Omental fat pad (tissue), 4 donors: ENCODE measurements around the gene KIF4B. TPM values are rescaled to one million over a fixed set of nuclear protein-coding genes. Genes with fewer than 3 reads are reported as not detected.
"Not testable (repeated sequence)": the region's sequence is repeated elsewhere in the genome, so short reads cannot be mapped to it uniquely, and the experiment has no call there.

ENCODE experiments used
- ATAC-seq: fragments of 150-250 bp; one replicate; pipeline ENCODE4 v1.9.1; 2016; ENCODE audit warnings: mild to moderate bottlenecking, moderate library complexity; ENCODE audit not compliant: low FRiP score
- DNase-seq: peaks from one replicate; pipeline ENCODE4 v3.0.0-alpha.2; 2019; ENCODE audit warnings: low spot score
- CTCF ChIP-seq, 3 donors: fragments of 450-650 bp; IDR thresholded peaks; one replicate each; pipeline ENCODE4 v1.5.1; 2016 to 2017; ENCODE audit warnings: antibody characterized with exemption in 3 of 3, mild to moderate bottlenecking in 3 of 3, moderate library complexity in 2 of 3
- total RNA-seq, 4 donors: library from RNA; depleted of rRNA; stranded (reverse); fragments of >200 nt; gene quantifications; one replicate each; pipeline ENCODE4 v1.1.0, GENCODE V29; 2016

Gene KIF4B
- total RNA-seq, 4 donors from 2014 or later: not detected

GRCh38 chr5:154993461-154993860 is 20.1 kb upstream of the KIF4B start:
- ATAC-seq (no peak), DNase-seq (no peak)
- no peak for TF ChIP-seq CTCF (IDR thresholded peaks at IDR 0.05)

- TF ChIP-seq CTCF (IDR thresholded peaks at IDR 0.05): no peak
- no peak for ATAC-seq
- no peak for DNase-seq
Observed at GRCh38 chr5:154995679-154996078, 17.9 kb upstream of the KIF4B start.

DNA sequence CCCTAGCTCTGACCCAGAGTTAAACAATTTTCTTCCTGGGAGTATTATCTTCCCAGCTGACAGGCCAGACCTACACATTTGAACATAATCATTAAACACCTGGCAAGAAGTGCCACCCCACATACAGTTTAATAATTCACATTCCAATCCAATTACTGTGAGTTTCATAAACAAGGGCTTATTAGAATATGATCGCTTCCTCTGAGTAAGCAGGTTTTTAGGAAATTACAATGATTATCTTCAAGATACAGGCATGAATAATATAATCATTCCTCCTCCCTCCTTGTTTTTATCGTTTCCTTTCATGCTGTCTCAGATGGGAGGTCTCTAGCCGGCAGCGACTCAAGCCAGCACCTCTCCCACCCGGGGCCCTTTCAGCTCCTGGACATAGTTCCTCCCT is 15.8 kb upstream of the KIF4B start:
- ATAC-seq (no peak), DNase-seq (no peak)
- TF ChIP-seq CTCF (IDR thresholded peaks at IDR 0.05): no peak

DNA sequence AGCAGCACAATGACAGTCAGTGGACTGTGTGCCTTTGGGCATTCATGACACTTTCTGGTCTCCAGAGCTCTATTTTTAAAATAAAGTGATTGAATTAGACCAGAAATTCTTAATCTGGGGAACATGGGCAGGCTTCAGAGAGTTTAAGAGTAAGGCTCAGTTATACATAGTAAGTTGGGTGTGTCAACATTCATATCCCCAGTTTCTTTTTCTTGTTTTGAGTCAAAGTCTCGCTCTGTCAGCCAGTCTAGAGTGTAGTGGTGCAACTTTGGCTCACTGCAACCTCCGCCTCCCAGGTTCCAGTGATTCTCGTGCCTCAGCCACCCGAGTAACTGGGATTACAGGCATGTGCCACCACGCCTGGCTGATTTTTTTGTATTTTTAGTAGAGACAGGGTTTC is 13.7 kb upstream of the KIF4B start:
- ATAC-seq: no peak

GRCh38 chr5:155001523-155001922 is 12.0 kb upstream of the KIF4B start:
- ATAC-seq: no peak
- TF ChIP-seq CTCF (IDR thresholded peaks at IDR 0.05): no peak

More for the DNA sequence above, 13.7 kb upstream of the KIF4B start:
- no peak for DNase-seq
- TF ChIP-seq CTCF (IDR thresholded peaks at IDR 0.05): no peak

DNA sequence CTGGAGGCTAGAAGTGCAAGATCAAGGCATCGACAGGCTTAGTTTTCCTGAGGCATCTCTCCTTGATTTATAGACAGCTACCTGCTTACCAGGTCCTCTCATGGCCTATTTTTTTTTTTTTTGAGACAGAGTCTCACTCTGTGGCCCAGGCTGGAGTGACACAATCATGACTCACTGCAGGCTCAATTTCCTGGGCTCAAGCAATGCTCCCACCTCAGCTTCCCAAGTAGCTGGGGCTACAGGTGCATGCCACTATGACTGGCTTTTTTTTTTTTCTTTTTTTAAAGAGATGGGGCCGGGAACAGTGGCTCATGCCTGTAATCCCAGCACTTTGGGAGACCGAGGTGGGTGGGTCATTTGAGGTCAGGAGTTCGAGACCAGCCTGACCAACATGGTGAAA is 10.8 kb upstream of the KIF4B start:
- ATAC-seq, DNase-seq: not testable (repeated sequence)

More at GRCh38 chr5:155001523-155001922, 12.0 kb upstream of the KIF4B start:
- no peak for DNase-seq

DNA sequence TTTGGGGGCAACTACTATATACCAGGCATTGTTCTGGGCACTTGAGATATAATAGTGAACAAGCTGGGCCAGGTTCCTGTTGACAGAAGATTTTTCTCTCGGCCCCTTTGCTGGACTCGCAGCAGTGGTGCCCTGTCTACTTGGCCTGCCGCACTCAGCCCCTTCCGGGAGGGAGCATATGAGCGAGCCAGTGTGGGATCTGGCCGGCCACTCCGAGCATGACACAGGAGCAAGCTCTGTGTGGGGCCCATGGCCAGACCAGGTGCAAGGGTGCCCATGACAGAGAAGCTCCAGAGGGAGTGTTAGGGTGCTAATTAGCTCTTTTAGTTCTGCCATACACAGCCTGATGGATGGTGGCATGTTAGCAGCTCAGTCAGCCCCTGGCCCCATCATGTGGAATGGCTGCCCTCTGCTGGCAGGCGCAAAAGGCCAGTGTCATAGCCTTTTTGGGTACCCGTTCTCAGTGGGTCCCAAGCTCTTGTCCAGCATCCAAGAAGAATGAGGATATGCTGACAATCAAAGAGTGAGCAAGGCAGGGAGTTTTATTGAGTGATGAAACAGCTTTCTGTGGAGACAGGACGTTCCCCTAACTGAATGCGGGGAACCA is 9.3 kb upstream of the KIF4B start:
- DNase-seq (no peak), ATAC-seq (no peak)
- TF ChIP-seq CTCF (IDR thresholded peaks at IDR 0.05): no peak

- ATAC-seq, DNase-seq: not testable (repeated sequence)
Observed at GRCh38 chr5:155006265-155006664, 7.3 kb upstream of the KIF4B start.
